ENCODE data around the gene GZMM.

Gene GZMM

GRCh38 chr19:535017-535835, 8.6 kb upstream of the GZMM start:
- no peak for DNase-seq (ENCODE audit: low spot score)

GRCh38 chr19:536031-536880, 7.6 kb upstream of the GZMM start:
- DNase-seq (ENCODE audit: low spot score), result no peak

- DNase-seq (ENCODE audit: low spot score), result no peak
Observed at GRCh38 chr19:536881-537404, 6.9 kb upstream of the GZMM start.

GRCh38 chr19:538641-539428, 5.0 kb upstream of the GZMM start:
- DNase-seq (ENCODE audit: low spot score), result no peak

- no peak for DNase-seq (ENCODE audit: low spot score)
Observed at GRCh38 chr19:539429-540030, 4.3 kb upstream of the GZMM start.

- no peak for DNase-seq (ENCODE audit: low spot score)
Observed at GRCh38 chr19:540867-541637, 2.8 kb upstream of the GZMM start.

- no peak for DNase-seq (ENCODE audit: low spot score)
Observed at GRCh38 chr19:541699-542098, 2.2 kb upstream of the GZMM start.

GRCh38 chr19:542173-542866, 1.5 kb upstream of the GZMM start:
- no peak for DNase-seq (ENCODE audit: low spot score)

GRCh38 chr19:547117-547516, 3.3 kb downstream of the GZMM start:
- no peak for DNase-seq (ENCODE audit: low spot score)

GRCh38 chr19:547836-548720, 4.2 kb downstream of the GZMM start:
- no peak for DNase-seq (ENCODE audit: low spot score)

GRCh38 chr19:548886-549830, 5.3 kb downstream of the GZMM start:
- DNase-seq (ENCODE audit: low spot score), result no peak

- DNase-seq (ENCODE audit: low spot score), result no peak
Observed at GRCh38 chr19:554817-555216, 11.0 kb downstream of the GZMM start.

GRCh38 chr19:555474-555808, 11.6 kb downstream of the GZMM start:
- DNase-seq (ENCODE audit: low spot score), result no peak

GRCh38 chr19:556611-557382, 12.9 kb downstream of the GZMM start:
- no peak for DNase-seq (ENCODE audit: low spot score)

- no peak for DNase-seq (ENCODE audit: low spot score)
Observed at GRCh38 chr19:558770-559439, 15.1 kb downstream of the GZMM start.

- no peak for DNase-seq (ENCODE audit: low spot score)
Observed at GRCh38 chr19:560121-560520, 16.3 kb downstream of the GZMM start.

GRCh38 chr19:566403-566802, 22.6 kb downstream of the GZMM start:
- no peak for DNase-seq (ENCODE audit: low spot score)

Measured in AG08395 (cell line).